Measurements from ENCODE around the gene ABCB7. TPM values are rescaled to one million over a fixed set of nuclear protein-coding genes. Genes with fewer than 3 reads are reported as not detected.
A peak's percentile ranks its signal among the peaks of the same experiment; 100 is the strongest.
"Not testable (repeated sequence)": the region's sequence is repeated elsewhere in the genome, so short reads cannot be mapped to it uniquely, and the experiment has no call there.

The ABCB7 gene
- total RNA-seq, 1 experiment from 2014 or later: 20.8 TPM

- no peak for DNase-seq (ENCODE audit: low read depth, low spot score)
- in situ Hi-C loops (cut with HindIII; ENCODE audit: low pct_unique_long_range_greater_than_20kb, low sequenced_read_pairs): no loop called here
Observed at GRCh38 chrX:75114638-75115037, 41.4 kb downstream of the ABCB7 start.

DNA sequence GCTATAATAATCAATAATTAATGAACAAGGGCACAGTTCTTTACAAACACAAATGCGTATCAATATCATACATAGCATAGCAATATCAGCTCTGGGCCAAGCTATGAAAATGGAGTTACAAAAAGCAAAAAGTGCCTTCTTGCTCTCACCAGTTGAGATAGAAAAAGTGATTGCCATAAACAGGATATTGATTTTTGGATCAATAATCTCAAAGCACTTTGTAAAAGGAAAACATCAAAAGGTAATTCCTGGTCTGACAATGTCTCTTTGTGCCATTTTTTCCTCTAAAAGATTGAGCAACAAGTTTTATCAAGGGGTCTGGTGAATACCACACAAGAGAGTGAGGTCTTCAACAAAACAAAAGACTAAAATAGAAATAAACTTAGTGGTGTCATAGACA is 42.4 kb downstream of the ABCB7 start:
- in situ Hi-C loops (cut with HindIII; ENCODE audit: low pct_unique_long_range_greater_than_20kb, low sequenced_read_pairs): no loop called here
- DNase-seq (ENCODE audit: low read depth, low spot score): no peak

DNA sequence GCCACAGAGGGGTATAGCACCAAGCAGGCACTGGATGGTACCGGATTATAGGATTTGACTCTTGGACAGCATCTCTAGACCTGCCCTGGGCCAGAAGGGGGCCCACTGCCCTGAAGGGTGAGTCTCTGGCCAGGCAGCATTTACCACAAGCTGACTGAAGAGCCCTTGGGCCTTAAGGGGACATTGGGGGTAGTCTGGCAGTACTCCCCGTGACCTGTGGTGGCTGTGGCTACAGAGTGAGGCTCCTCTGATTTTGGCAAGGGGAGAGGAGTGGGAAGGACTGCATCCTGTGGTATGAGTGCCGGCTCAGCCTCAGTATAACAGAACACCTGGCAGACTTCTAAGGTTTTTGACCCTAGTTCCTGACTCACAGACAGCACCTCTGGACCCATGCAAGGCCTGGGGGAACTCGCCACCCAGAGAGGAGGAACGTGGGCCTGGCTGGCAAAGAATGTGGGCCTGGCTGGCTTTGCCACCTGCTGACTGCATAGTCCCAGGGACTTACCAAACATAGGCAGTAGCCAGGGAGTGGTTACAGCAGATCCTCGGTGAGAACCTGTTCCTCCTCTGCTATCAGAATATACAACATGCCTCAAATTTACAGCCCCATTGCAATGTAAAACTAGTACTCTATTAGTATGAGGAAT is 48.1 kb downstream of the ABCB7 start:
- DNase-seq (ENCODE audit: low read depth, low spot score): no peak
- in situ Hi-C loops (cut with HindIII; ENCODE audit: low pct_unique_long_range_greater_than_20kb, low sequenced_read_pairs): no loop called here

- in situ Hi-C loops (cut with HindIII; ENCODE audit: low pct_unique_long_range_greater_than_20kb, low sequenced_read_pairs): no loop called here
- no peak for DNase-seq (ENCODE audit: low read depth, low spot score)
Observed at GRCh38 chrX:75106772-75107171, 49.3 kb downstream of the ABCB7 start.

- in situ Hi-C loops (cut with HindIII; ENCODE audit: low pct_unique_long_range_greater_than_20kb, low sequenced_read_pairs): no loop called here
Observed at GRCh38 chrX:75096331-75096730, 59.8 kb downstream of the ABCB7 start.

DNA sequence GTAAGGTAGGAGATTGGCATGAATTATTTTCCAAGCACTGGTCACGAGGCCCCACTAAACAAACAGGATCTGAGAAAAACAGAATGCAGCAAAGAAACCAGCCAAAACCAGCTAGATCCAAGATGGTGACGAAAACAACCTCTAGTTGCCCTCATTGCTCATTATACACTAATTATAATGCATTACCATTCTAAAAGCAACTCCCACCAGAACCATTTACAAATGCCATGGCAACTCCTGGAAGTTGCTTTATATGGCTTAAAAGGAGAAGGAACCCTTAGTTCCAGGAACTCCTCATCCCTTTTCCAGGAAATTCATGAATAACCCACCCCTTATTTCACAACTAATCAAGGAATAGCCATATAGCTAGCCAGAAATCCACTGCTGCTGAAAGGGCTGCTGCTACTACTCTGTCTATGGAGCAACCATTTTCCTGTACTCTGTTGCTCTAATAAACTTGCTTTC is 69.3 kb downstream of the ABCB7 start:
- in situ Hi-C loops (cut with HindIII; ENCODE audit: low pct_unique_long_range_greater_than_20kb, low sequenced_read_pairs): no loop called here
- no peak for DNase-seq (ENCODE audit: low read depth, low spot score)

More at GRCh38 chrX:75096331-75096730, 59.8 kb downstream of the ABCB7 start:
- no peak for DNase-seq (ENCODE audit: low read depth, low spot score)

DNA sequence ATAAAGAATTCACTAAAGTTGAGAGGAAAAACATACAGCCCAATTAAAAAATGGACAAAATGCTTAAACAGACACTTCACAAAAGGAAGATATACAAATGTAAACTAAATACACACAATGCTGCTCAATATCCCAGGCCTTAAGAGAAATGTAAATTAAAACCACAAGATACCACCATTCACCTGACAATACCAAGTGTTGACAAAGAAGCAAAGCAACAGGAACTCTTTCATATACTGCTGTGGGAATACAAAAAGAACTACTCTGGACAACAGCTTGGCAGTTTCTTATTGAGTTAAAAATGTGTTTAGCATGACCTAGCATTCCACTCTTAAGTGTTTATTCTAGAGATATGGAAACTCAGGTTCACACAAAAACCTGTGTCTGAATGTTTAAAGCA is 71.3 kb downstream of the ABCB7 start:
- in situ Hi-C loops (cut with HindIII; ENCODE audit: low pct_unique_long_range_greater_than_20kb, low sequenced_read_pairs): no loop called here
- no peak for DNase-seq (ENCODE audit: low read depth, low spot score)

- in situ Hi-C loops (cut with HindIII; ENCODE audit: low pct_unique_long_range_greater_than_20kb, low sequenced_read_pairs): no loop called here
- DNase-seq (ENCODE audit: low read depth, low spot score): no peak
Observed at GRCh38 chrX:75076429-75076828, 79.7 kb downstream of the ABCB7 start.

DNA sequence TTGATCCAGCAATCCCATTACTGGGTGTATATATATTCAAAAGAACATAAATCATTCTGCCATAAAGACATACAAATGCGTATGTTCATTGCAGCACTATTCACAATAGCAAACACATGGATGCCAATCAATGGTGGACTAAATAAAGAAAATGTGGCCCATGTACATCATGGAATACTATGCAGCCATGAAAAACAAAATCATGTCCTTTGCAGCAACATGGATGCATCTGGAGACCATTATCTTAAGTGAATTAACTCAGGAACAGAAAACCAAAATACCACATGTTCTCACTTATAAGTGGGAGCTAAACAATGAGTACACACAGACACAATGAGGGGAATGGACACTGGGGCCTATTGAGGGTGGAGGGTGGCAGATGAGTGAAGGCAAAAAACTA is 81.6 kb downstream of the ABCB7 start:
- in situ Hi-C loops (cut with HindIII; ENCODE audit: low pct_unique_long_range_greater_than_20kb, low sequenced_read_pairs): no loop called here
- no peak for DNase-seq (ENCODE audit: low read depth, low spot score)

DNA sequence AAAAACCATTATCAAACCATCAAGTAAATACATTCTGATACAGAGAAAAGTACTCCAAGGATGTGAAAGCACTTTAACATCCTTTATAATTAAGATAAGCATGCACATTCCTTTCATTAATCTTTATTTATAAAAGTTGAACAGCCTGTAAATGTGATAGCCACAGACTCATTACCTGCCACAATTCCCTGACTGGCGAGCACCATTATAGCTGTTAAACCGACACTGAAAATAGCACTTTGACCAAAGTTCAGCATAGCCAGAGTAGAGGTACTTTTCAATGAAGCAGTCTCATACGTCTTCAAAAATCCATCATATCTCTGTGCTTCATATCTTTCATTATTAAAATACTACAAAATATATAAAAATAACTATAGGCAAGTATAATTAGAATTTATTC is 84.7 kb downstream of the ABCB7 start:
- DNase-seq (ENCODE audit: low read depth, low spot score): no peak
- in situ Hi-C loops (cut with HindIII; ENCODE audit: low pct_unique_long_range_greater_than_20kb, low sequenced_read_pairs): no loop called here

- in situ Hi-C loops (cut with HindIII; ENCODE audit: low pct_unique_long_range_greater_than_20kb, low sequenced_read_pairs): no loop called here
- DNase-seq (ENCODE audit: low read depth, low spot score): no peak
Observed at GRCh38 chrX:75067931-75068330, 88.2 kb downstream of the ABCB7 start.

DNA sequence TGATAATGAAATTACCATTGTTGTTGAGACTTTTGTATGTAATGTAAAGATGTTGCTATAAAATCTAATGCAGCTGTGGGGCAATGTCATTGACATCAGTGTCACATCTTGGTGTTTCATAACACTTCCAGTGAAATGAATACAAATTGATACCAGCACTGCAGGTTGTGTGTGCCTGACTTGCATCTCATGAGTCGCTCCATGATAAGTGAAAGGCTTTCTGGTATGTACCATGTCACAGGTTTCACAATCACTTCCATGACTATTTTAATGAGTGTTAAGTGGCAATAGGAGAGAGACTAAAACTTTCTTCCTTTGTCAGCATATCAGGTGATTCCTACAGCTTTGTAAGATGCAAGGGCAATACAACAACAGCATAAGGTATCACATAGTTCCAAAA is 94.4 kb downstream of the ABCB7 start:
- in situ Hi-C loops (cut with HindIII; ENCODE audit: low pct_unique_long_range_greater_than_20kb, low sequenced_read_pairs): no loop called here
- no peak for DNase-seq (ENCODE audit: low read depth, low spot score)

GRCh38 chrX:75051047-75051446 is 105.0 kb downstream of the ABCB7 start:
- in situ Hi-C loops (cut with HindIII; ENCODE audit: low pct_unique_long_range_greater_than_20kb, low sequenced_read_pairs): no loop called here
- no peak for DNase-seq (ENCODE audit: low read depth, low spot score)

GRCh38 chrX:75045369-75045768 is 110.7 kb downstream of the ABCB7 start:
- in situ Hi-C loops (cut with HindIII; ENCODE audit: low pct_unique_long_range_greater_than_20kb, low sequenced_read_pairs): no loop called here
- DNase-seq (ENCODE audit: low read depth, low spot score): no peak

- DNase-seq (ENCODE audit: low read depth, low spot score); in situ Hi-C loops (cut with HindIII; ENCODE audit: low pct_unique_long_range_greater_than_20kb, low sequenced_read_pairs): not testable (repeated sequence)
Observed at GRCh38 chrX:75044142-75044541, 111.9 kb downstream of the ABCB7 start.

- peak; percentile 56 for DNase-seq (ENCODE audit: low read depth, low spot score)
- in situ Hi-C loops (cut with HindIII; ENCODE audit: low pct_unique_long_range_greater_than_20kb, low sequenced_read_pairs): no loop called here
Observed at GRCh38 chrX:75038925-75039324, 117.2 kb downstream of the ABCB7 start.
